PFSK-1 (cell line): ENCODE measurements around the gene CCL22.

ENCODE experiments used
- FOXP2 ChIP-seq: optimal IDR thresholded peaks from 2 replicates; pipeline ENCODE3; 2011; ENCODE audit warnings: borderline replicate concordance, control low read depth, inconsistent platforms; ENCODE audit not compliant: insufficient read depth; ENCODE audit errors: extremely low read length, extremely low read depth
- POLR2AphosphoS5 ChIP-seq: IDR thresholded peaks from 2 replicates; pipeline ENCODE4 v1.6.1; 2012; ENCODE audit warnings: low read depth, mild to moderate bottlenecking, control low read depth, low read length, moderate library complexity
- SIN3A ChIP-seq: IDR thresholded peaks from 2 replicates; pipeline ENCODE4 v1.6.1; 2012; ENCODE audit warnings: mild to moderate bottlenecking, low read length, moderate library complexity, borderline replicate concordance; ENCODE audit not compliant: insufficient read depth
- TAF1 ChIP-seq: IDR thresholded peaks from 2 replicates; pipeline ENCODE4 v1.6.1; 2012; ENCODE audit warnings: low read length, control low read depth, borderline replicate concordance; ENCODE audit not compliant: insufficient read depth
- TF ChIP-seq, protein P1 (sequence below), 2 experiments: IDR thresholded peaks; 2 replicates each; pipeline versions ENCODE4 v1.6.1 to v1.8.0; 2011 to 2012; ENCODE audit warnings: low read depth in 2 of 2, low read length in 2 of 2, control low read depth in 1 of 2, inconsistent platforms in 1 of 2, mild to moderate bottlenecking in 1 of 2, moderate library complexity in 1 of 2; ENCODE audit not compliant: insufficient read depth in 1 of 2

CCL22 gene

DNA sequence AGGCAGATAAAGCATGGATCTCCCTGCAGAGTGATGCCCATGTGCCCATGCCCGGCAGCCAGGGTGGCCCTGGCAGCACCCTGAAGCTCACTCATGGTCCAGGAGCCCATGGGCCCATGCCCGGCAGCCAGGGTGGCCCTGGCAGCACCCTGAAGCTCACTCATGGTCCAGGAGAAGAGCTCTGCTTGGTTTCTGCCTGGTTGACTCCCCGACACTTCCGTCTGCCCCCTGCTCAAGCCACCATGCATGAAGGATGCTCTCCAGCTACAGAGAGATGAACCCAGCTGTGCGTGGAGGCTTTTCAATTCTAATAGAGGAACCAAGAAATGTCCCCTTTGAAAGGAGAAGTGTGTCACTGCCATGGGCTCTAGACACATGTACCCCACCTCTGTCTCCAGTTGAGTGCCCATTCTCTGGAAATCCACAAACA, 54.7 kb downstream of the CCL22 start:
- TF ChIP-seq TAF1 (no peak), POLR2AphosphoS5 (no peak), SIN3A (no peak), FOXP2 (no peak)
- TF ChIP-seq, protein P1, sequence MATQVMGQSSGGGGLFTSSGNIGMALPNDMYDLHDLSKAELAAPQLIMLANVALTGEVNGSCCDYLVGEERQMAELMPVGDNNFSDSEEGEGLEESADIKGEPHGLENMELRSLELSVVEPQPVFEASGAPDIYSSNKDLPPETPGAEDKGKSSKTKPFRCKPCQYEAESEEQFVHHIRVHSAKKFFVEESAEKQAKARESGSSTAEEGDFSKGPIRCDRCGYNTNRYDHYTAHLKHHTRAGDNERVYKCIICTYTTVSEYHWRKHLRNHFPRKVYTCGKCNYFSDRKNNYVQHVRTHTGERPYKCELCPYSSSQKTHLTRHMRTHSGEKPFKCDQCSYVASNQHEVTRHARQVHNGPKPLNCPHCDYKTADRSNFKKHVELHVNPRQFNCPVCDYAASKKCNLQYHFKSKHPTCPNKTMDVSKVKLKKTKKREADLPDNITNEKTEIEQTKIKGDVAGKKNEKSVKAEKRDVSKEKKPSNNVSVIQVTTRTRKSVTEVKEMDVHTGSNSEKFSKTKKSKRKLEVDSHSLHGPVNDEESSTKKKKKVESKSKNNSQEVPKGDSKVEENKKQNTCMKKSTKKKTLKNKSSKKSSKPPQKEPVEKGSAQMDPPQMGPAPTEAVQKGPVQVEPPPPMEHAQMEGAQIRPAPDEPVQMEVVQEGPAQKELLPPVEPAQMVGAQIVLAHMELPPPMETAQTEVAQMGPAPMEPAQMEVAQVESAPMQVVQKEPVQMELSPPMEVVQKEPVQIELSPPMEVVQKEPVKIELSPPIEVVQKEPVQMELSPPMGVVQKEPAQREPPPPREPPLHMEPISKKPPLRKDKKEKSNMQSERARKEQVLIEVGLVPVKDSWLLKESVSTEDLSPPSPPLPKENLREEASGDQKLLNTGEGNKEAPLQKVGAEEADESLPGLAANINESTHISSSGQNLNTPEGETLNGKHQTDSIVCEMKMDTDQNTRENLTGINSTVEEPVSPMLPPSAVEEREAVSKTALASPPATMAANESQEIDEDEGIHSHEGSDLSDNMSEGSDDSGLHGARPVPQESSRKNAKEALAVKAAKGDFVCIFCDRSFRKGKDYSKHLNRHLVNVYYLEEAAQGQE (IDR thresholded peaks at IDR 0.05; ENCODE audit: insufficient read depth in 1 of 2, low read depth in 2 of 2, low read length in 2 of 2) = no peak

DNA sequence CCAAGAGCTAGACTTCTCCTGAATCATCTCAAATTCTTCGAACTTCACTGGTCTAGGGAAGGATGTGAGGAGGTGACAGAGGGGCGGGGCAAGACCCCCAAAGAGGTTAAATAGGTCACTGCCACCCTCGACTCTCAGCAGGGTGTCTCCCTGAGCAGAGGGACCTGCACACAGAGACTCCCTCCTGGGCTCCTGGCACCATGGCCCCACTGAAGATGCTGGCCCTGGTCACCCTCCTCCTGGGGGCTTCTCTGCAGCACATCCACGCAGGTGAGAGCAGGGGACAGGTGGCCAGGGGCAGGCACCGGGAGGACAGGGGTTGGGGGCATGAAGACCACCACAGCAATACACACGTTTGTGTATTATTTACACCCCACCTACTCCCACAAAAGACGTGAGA, 55.1 kb downstream of the CCL22 start:
- TF ChIP-seq, protein P1 (IDR thresholded peaks at IDR 0.05; ENCODE audit: insufficient read depth in 1 of 2, low read depth in 2 of 2, low read length in 2 of 2) = no peak
- TF ChIP-seq POLR2AphosphoS5 (no peak), FOXP2 (no peak), TAF1 (no peak), SIN3A (no peak)
